Ishikawa (cell line): ENCODE measurements around the gene SPATA17.

Source experiments
- CEBPB ChIP-seq: IDR thresholded peaks from 2 replicates; pipeline ENCODE4 v1.6.1; 2012
- CREB1 ChIP-seq: IDR thresholded peaks from 2 replicates; pipeline ENCODE4 v1.6.1; 2012; ENCODE audit warnings: low read depth
- EGR1 ChIP-seq: IDR thresholded peaks from 2 replicates; pipeline ENCODE4 v1.6.1; 2012
- EP300 ChIP-seq: IDR thresholded peaks from 2 replicates; pipeline ENCODE4 v1.6.1; 2012; ENCODE audit warnings: borderline replicate concordance
- FOXM1 ChIP-seq: IDR thresholded peaks from 2 replicates; pipeline ENCODE4 v1.6.1; 2012; ENCODE audit warnings: low read depth, borderline replicate concordance
- NFIC ChIP-seq: IDR thresholded peaks from 2 replicates; pipeline ENCODE4 v1.6.1; 2012
- RAD21 ChIP-seq: IDR thresholded peaks from 2 replicates; pipeline ENCODE4 v1.6.1; 2012; ENCODE audit warnings: low read depth
- REST ChIP-seq: IDR thresholded peaks from 2 replicates; pipeline ENCODE4 v1.6.1; 2012; ENCODE audit warnings: low read depth, mild to moderate bottlenecking
- TAF1 ChIP-seq: IDR thresholded peaks from 2 replicates; pipeline ENCODE4 v1.6.1; 2012; ENCODE audit warnings: low read depth, mild to moderate bottlenecking
- TCF12 ChIP-seq: IDR thresholded peaks from 2 replicates; pipeline ENCODE4 v1.6.1; 2012; ENCODE audit warnings: low read depth
- YY1 ChIP-seq: IDR thresholded peaks from 2 replicates; pipeline ENCODE4 v1.6.1; 2012; ENCODE audit warnings: low read depth
- ZBTB7A ChIP-seq: IDR thresholded peaks from 2 replicates; pipeline ENCODE4 v1.6.1; 2012; ENCODE audit warnings: low read depth
- TF ChIP-seq, protein P1 (sequence below): IDR thresholded peaks from 2 replicates; pipeline ENCODE4 v1.6.1; 2012
- TF ChIP-seq, protein P2 (sequence below): IDR thresholded peaks from 2 replicates; pipeline ENCODE4 v1.6.1; 2012

DNA sequence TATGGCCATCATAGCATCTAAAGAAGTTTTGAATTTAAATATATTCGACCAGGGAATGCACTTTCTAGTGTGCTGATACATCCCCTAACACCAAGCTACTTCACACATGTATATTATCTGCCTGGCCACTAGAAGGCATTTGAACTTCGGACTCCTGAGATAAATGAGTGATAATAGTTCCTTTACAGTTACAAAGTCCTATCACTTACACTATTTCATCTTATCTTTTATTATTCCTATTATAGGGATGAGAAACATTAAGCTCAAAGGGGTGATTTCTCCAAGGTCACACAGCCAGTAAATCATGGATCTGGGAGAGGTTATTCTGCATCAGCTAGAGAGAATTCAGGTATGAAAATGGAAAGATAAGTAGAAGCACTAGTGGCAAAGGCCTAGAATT lies 40.5 kb upstream of the SPATA17 start:
- TF ChIP-seq, protein P1, sequence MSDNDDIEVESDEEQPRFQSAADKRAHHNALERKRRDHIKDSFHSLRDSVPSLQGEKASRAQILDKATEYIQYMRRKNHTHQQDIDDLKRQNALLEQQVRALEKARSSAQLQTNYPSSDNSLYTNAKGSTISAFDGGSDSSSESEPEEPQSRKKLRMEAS, result no peak
- TF ChIP-seq REST (no peak), RAD21 (no peak), EP300 (no peak), CEBPB (no peak), TAF1 (no peak), YY1 (no peak), FOXM1 (no peak), ZBTB7A (no peak), CREB1 (no peak), NFIC (no peak), TCF12 (no peak), EGR1 (no peak)
- TF ChIP-seq, protein P2, sequence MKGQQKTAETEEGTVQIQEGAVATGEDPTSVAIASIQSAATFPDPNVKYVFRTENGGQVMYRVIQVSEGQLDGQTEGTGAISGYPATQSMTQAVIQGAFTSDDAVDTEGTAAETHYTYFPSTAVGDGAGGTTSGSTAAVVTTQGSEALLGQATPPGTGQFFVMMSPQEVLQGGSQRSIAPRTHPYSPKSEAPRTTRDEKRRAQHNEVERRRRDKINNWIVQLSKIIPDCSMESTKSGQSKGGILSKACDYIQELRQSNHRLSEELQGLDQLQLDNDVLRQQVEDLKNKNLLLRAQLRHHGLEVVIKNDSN, result no peak
